ENCODE measurements around the gene L3MBTL3. TPM values are rescaled to one million over a fixed set of nuclear protein-coding genes. Genes with fewer than 3 reads are reported as not detected.

The L3MBTL3 gene
- total RNA-seq, 1 donor from 2014 or later = 22.8 TPM

- peaks cover 5% of the 10 kb centered on the region for H3K4me1 Mint-ChIP-seq (ENCODE audit: low read depth, unreplicated experiment)
Observed at GRCh38 chr6:130034378-130035146, 16.2 kb downstream of the L3MBTL3 start.

GRCh38 chr6:130035211-130035610 is 16.8 kb downstream of the L3MBTL3 start:
- no peaks in the 10 kb centered on the region for H3K9me3 Mint-ChIP-seq (ENCODE audit: unreplicated experiment)
- H3K4me1 Mint-ChIP-seq (ENCODE audit: low read depth, unreplicated experiment) = peaks cover 5% of the 10 kb centered on the region

More at GRCh38 chr6:130034378-130035146, 16.2 kb downstream of the L3MBTL3 start:
- TF ChIP-seq CTCF (IDR thresholded peaks at IDR 0.05; ENCODE audit: partially characterized antibody, unreplicated experiment) = no peak
- Mint-ChIP-seq H3K36me3 (ENCODE audit: unreplicated experiment) (no peaks in the 10 kb centered on the region), H3K4me3 (ENCODE audit: unreplicated experiment) (no peak overlapping the region), H3K9me3 (ENCODE audit: unreplicated experiment) (no peaks in the 10 kb centered on the region), H3K27ac (ENCODE audit: unreplicated experiment) (no peak overlapping the region), H3K27me3 (ENCODE audit: unreplicated experiment) (no peaks in the 10 kb centered on the region)
- no peak for DNase-seq

GRCh38 chr6:130037207-130037811 is 18.9 kb downstream of the L3MBTL3 start:
- TF ChIP-seq CTCF (IDR thresholded peaks at IDR 0.05; ENCODE audit: partially characterized antibody, unreplicated experiment) = peak; percentile 82
- no peaks in the 10 kb centered on the region for H3K9me3 Mint-ChIP-seq (ENCODE audit: unreplicated experiment)
- H3K36me3 Mint-ChIP-seq (ENCODE audit: unreplicated experiment) = no peaks in the 10 kb centered on the region
- peaks cover 5% of the 10 kb centered on the region for H3K4me1 Mint-ChIP-seq (ENCODE audit: low read depth, unreplicated experiment)
- no peak for DNase-seq
- H3K4me3 Mint-ChIP-seq (ENCODE audit: unreplicated experiment) = no peak overlapping the region
- H3K27ac Mint-ChIP-seq (ENCODE audit: unreplicated experiment) = no peak overlapping the region
- no peaks in the 10 kb centered on the region for H3K27me3 Mint-ChIP-seq (ENCODE audit: unreplicated experiment)

More at GRCh38 chr6:130035211-130035610, 16.8 kb downstream of the L3MBTL3 start:
- peak overlapping the region; percentile 1 for H3K27ac Mint-ChIP-seq (ENCODE audit: unreplicated experiment)
- no peaks in the 10 kb centered on the region for H3K36me3 Mint-ChIP-seq (ENCODE audit: unreplicated experiment)
- H3K27me3 Mint-ChIP-seq (ENCODE audit: unreplicated experiment) = no peaks in the 10 kb centered on the region
- TF ChIP-seq CTCF (IDR thresholded peaks at IDR 0.05; ENCODE audit: partially characterized antibody, unreplicated experiment) = no peak
- H3K4me3 Mint-ChIP-seq (ENCODE audit: unreplicated experiment) = no peak overlapping the region
- no peak for DNase-seq

- no peak overlapping the region for H3K4me3 Mint-ChIP-seq (ENCODE audit: unreplicated experiment)
- H3K27ac Mint-ChIP-seq (ENCODE audit: unreplicated experiment) = no peak overlapping the region
- no peaks in the 10 kb centered on the region for H3K9me3 Mint-ChIP-seq (ENCODE audit: unreplicated experiment)
- H3K36me3 Mint-ChIP-seq (ENCODE audit: unreplicated experiment) = no peaks in the 10 kb centered on the region
- no peak for DNase-seq
- H3K27me3 Mint-ChIP-seq (ENCODE audit: unreplicated experiment) = no peaks in the 10 kb centered on the region
- no peak for TF ChIP-seq CTCF (IDR thresholded peaks at IDR 0.05; ENCODE audit: partially characterized antibody, unreplicated experiment)
- H3K4me1 Mint-ChIP-seq (ENCODE audit: low read depth, unreplicated experiment) = no peaks in the 10 kb centered on the region
Observed at GRCh38 chr6:130041594-130041993, 23.2 kb downstream of the L3MBTL3 start.

GRCh38 chr6:130043344-130043743 is 25.0 kb downstream of the L3MBTL3 start:
- Mint-ChIP-seq H3K4me1 (ENCODE audit: low read depth, unreplicated experiment) (no peaks in the 10 kb centered on the region), H3K27ac (ENCODE audit: unreplicated experiment) (no peak overlapping the region), H3K9me3 (ENCODE audit: unreplicated experiment) (no peaks in the 10 kb centered on the region), H3K36me3 (ENCODE audit: unreplicated experiment) (no peaks in the 10 kb centered on the region), H3K27me3 (ENCODE audit: unreplicated experiment) (no peaks in the 10 kb centered on the region), H3K4me3 (ENCODE audit: unreplicated experiment) (no peak overlapping the region)
- TF ChIP-seq CTCF (IDR thresholded peaks at IDR 0.05; ENCODE audit: partially characterized antibody, unreplicated experiment) = no peak
- DNase-seq = no peak

Measured in glutamatergic neuron (in vitro differentiated cells).